GM19463 (cell line): Measurements from ENCODE around the gene RFPL1.

Source experiments
- ATAC-seq: cut with Tn5 transposase; IDR thresholded peaks from one replicate; pipeline ENCODE4 v1.9.1; 2021; ENCODE audit warnings: mild to moderate bottlenecking, moderate library complexity; ENCODE audit not compliant: unreplicated experiment

The RFPL1 gene

GRCh38 chr22:29442976-29443375 is 4.6 kb downstream of the RFPL1 start:
- ATAC-seq: no peak

DNA sequence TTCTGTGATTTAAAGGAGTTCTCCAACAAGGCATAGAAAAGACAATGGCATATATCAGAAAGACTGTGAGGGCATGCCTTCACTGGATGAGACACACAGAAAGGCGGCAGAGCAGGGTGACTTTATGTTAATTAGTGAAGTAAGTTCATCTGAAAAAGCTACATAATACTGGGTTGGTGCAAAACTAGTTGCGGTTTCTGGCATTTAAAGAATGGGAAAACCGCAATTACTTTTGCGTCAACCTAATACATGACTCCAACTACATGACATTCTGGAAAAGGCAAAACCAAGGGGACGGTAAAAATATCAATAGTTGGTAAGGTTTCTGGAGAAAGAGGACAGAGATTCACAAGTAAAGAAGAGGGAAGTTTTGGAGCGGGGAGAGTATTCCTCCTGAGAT is 5.1 kb downstream of the RFPL1 start:
- ATAC-seq: no peak

DNA sequence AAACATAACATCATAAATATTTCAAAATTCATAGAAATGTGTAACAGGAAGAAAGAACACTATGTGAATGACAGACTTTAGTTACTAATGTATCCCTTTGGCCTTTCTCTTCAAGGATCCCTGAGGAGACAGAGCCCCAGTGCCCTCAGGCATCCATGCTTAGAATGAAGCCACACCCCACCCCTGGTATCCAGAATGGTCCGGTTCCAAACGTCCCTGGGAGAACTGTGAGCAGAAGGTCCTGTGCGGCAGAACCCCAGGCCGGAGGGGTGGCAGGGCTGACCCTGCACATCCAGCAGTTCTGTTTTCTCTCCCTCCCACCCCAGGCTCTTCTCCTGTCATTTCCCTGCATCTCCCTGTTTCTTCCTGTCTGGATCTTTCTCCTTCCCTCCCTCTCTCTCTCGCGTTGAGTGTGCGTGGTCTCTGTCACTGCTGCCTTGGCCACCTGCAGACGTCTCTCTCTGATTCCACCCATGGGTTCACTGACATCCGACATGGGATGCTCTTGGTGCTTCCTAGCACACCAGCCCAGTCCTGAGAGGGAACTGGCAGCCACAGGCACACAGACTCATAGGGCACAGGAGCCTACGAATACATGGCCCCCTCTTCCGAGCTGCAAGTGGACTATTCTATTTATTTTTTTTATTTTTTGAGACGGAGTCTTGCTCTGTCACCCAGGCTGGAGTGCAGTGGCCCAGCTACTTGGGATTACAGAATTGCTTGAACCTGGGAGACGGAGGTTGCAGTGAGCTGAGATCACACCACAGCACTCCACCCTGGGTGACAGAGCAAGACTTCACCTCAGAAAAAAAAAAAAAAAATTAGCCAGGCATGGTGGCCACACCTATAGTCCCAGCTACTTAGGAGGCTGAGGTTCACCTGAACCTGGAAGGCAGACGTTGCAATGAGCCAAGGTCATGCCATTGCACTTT is 5.7 kb downstream of the RFPL1 start:
- ATAC-seq: no peak

DNA sequence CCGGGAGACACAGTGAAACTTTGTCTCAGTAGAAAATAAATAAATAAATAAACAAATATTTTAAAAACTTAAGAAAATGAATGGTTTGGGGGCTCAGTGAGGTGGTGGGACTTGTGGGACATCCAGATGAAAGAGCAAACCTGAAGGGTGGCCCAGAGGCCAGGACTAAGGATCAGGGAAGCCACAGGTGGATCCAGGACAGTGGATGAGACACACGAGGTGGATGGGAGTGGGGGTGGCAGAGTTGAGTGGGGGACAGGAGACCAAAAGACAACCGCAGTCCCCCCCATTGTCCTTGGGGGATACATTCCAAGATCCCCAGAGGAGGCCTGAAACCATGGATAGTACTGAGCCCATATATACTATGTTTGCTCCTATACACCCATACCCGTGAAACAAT is 7.1 kb downstream of the RFPL1 start:
- no peak for ATAC-seq

GRCh38 chr22:29447906-29448305 is 9.5 kb downstream of the RFPL1 start:
- ATAC-seq: no peak

- no peak for ATAC-seq
These were observed 11.0 kb downstream of the RFPL1 start for GRCh38 chr22:29449296-29449875.

- ATAC-seq: no peak
These were observed 11.8 kb downstream of the RFPL1 start for GRCh38 chr22:29450222-29450621.

- ATAC-seq: no peak
These were observed 13.5 kb downstream of the RFPL1 start for GRCh38 chr22:29451863-29452262.

DNA sequence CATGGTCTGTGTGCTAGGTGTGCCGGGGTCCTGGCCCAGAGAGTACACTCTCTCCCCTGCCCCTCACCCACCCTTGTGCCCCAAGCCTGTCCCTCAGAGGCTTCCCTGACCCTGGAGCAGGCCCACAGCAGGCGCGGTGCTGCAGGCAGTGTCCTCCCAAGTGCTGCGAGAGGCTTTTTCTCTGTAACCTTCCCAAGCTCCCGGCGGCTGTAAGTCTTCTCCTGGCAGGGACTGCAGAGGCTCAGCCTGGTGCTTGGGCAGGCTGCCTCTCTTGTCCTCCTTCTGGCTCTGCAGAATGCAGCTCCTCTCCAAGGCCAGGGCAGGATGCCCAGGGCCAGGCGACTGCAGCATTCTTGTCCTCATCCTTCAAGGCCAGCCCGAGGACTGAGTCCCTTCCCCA is 15.9 kb downstream of the RFPL1 start:
- ATAC-seq: no peak

GRCh38 chr22:29456211-29456671 is 17.9 kb downstream of the RFPL1 start:
- ATAC-seq: no peak

- no peak for ATAC-seq
These were observed 19.3 kb downstream of the RFPL1 start for GRCh38 chr22:29457730-29458129.

DNA sequence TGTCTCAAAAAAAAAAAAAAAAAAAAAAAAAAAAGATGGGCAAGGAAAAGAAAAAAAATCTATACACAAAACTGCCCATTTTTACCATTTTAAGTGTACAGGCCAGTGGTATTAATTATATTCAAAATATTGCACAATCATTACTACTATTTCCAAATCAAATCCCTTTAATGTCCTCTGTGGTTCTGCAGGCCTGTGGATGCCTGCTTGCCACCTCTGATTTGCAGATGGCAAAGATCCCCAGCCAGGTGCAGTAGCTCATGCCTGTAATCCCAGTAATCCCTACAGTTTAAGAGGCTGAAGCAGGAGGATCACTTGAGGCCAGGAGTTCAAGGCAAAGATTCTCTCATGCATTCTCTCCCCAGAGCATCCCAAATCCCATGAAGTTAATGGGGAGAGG is 20.2 kb downstream of the RFPL1 start:
- ATAC-seq: no peak

- no peak for ATAC-seq
These were observed 21.4 kb downstream of the RFPL1 start for GRCh38 chr22:29459773-29460172.

DNA sequence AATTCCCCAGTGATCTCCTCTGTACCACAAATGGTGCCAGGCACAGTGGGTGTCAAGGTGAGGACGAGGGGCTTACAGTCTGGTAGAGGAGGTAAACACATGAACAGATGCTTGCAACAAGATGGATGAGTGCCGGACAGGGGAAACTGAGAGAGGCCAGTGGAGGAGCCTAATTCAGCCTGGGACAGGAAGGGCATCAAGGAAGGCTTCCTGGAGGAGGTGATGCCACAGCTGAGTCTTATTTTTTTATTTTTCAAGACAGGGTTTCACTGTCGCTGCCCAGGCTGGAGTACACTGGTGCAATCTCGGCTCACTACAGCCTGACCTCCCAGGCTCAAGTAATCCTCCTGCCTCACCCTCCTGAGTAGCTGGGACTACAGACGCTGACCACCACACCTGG is 22.9 kb downstream of the RFPL1 start:
- ATAC-seq: no peak

DNA sequence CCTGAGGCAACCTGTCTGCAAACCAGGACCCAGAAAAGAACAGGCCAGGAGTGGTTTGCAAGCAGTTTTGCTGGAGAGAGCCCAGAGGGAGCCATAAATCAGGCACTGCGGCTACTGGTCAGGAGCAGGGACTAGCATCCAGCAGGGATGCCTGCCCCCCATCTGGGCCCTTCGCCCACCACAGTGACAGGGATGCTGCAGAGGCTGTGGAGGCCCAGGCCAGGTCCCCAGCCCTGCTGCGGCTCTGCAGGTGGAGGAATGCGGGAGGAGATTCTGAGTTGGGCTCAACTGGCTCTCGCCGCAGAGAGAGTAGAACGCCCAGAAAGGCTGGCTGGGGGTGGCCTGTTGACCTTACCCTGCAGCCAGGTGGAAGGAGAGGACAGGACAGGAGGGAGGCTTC is 25.2 kb downstream of the RFPL1 start:
- no peak for ATAC-seq

DNA sequence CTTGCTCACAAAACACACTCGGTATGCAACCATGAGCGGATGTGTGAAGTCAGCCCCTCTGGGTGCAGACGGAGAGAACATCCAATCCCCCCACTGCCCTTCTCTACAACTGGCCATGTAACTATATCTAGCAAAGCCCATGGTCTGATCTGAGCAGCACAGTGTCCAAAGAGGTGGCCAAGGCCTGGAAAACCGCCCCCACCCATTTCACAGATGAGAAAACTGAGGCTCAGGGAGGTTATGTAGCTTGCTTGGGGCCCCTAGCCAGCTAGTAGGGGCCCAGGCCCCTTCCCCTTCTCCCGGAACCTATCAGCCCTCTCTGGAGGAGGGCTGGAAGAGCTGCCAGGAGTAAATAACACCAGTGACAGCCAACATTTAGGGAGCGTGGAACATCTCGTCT is 26.2 kb downstream of the RFPL1 start:
- no peak for ATAC-seq

- ATAC-seq: no peak
These were observed 31.4 kb downstream of the RFPL1 start for GRCh38 chr22:29469755-29470154.

GRCh38 chr22:29470159-29470855 is 31.9 kb downstream of the RFPL1 start:
- ATAC-seq: no peak

- no peak for ATAC-seq
These were observed 34.6 kb downstream of the RFPL1 start for GRCh38 chr22:29473001-29473400.

- peak; percentile 62 for ATAC-seq
These were observed 37.2 kb downstream of the RFPL1 start for GRCh38 chr22:29475550-29475949.

GRCh38 chr22:29476116-29476515 is 37.7 kb downstream of the RFPL1 start:
- no peak for ATAC-seq
